C4-2B (cell line): Measurements from ENCODE around the gene PLEKHA5.

Experiments
- ZFX ChIP-seq: fragments of 450-650 bp; IDR thresholded peaks from 2 replicates; pipeline ENCODE4 v1.6.1; 2017
- TF ChIP-seq, protein P1 (sequence below): fragments of 450-650 bp; conservative IDR thresholded peaks from 2 replicates; pipeline ENCODE4 v1.5.1; 2017; ENCODE audit warnings: mild to moderate bottlenecking

- TF ChIP-seq, protein P1, sequence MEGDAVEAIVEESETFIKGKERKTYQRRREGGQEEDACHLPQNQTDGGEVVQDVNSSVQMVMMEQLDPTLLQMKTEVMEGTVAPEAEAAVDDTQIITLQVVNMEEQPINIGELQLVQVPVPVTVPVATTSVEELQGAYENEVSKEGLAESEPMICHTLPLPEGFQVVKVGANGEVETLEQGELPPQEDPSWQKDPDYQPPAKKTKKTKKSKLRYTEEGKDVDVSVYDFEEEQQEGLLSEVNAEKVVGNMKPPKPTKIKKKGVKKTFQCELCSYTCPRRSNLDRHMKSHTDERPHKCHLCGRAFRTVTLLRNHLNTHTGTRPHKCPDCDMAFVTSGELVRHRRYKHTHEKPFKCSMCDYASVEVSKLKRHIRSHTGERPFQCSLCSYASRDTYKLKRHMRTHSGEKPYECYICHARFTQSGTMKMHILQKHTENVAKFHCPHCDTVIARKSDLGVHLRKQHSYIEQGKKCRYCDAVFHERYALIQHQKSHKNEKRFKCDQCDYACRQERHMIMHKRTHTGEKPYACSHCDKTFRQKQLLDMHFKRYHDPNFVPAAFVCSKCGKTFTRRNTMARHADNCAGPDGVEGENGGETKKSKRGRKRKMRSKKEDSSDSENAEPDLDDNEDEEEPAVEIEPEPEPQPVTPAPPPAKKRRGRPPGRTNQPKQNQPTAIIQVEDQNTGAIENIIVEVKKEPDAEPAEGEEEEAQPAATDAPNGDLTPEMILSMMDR: no peak
- no peak for TF ChIP-seq ZFX
Observed at GRCh38 chr12:19203013-19203412, 73.5 kb downstream of the PLEKHA5 start.
